Activated CD4-positive, alpha-beta T cell treated with anti-CD3 and anti-CD28 coated beads, Interleukin-2, amount 10 ng/mL, durations not matched to agents 24 days and 14 days (primary cell): ENCODE results near the gene RPRD1A. TPM values are rescaled to one million over a fixed set of nuclear protein-coding genes. Genes with fewer than 3 reads are reported as not detected.

Experiments used
- DNase-seq: peaks from one replicate; pipeline ENCODE4 v3.0.0; 2022
- H3K27ac Mint-ChIP-seq: one replicate; pipeline ENCODE4 v1.8.0; 2022; ENCODE audit warnings: mild to moderate bottlenecking, mixed read lengths
- H3K27me3 Mint-ChIP-seq: one replicate; pipeline ENCODE4 v1.8.0; 2022; ENCODE audit warnings: mixed read lengths
- H3K36me3 Mint-ChIP-seq: one replicate; pipeline ENCODE4 v1.8.0; 2022; ENCODE audit warnings: low read depth, mild to moderate bottlenecking, mixed read lengths
- H3K4me1 Mint-ChIP-seq: one replicate; pipeline ENCODE4 v1.8.0; 2021; ENCODE audit warnings: mixed read lengths
- H3K4me3 Mint-ChIP-seq: one replicate; pipeline ENCODE4 v1.8.0; 2022; ENCODE audit warnings: mild to moderate bottlenecking, moderate library complexity, mixed read lengths
- H3K9me3 Mint-ChIP-seq: one replicate; pipeline ENCODE4 v1.8.0; 2021; ENCODE audit warnings: mixed read lengths
- intact Hi-C: fragments of 100-400 bp; cut with micrococcal nuclease; formaldehyde crosslinking; loops from one replicate; pipeline ENCODE4 v1.15.1; 2023
- total RNA-seq: library from RNA; stranded (reverse); gene quantifications from 2 replicates; pipeline ENCODE4 v1.2.3, GENCODE V29; 2022

The RPRD1A gene
- total RNA-seq, 1 donor from 2014 or later = 27.4 TPM

DNA sequence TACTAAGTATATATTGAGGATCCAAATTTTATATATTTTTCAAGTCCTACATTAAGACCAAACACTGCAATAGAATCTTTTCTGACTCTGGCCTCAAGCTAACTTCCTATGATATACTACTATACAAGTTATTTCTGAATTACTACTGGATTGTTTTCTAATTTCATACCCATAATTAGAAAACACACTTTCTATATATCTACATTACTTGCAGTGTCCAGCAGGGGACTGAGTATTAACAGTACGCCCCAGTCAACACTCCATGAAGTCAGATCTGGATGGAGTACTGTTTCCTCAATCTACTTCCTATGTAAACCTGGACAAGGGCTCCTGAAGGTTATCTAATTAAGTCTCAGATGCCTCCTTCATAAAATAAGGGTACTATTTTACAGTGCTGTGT, 68.4 kb downstream of the RPRD1A start:
- Mint-ChIP-seq H3K4me3 (no peak overlapping the region), H3K36me3 (no peaks in the 10 kb centered on the region), H3K27me3 (no peaks in the 10 kb centered on the region), H3K27ac (no peak overlapping the region), H3K4me1 (no peaks in the 10 kb centered on the region), H3K9me3 (no peaks in the 10 kb centered on the region)
- intact Hi-C loops = no loop called here
- DNase-seq = no peak

DNA sequence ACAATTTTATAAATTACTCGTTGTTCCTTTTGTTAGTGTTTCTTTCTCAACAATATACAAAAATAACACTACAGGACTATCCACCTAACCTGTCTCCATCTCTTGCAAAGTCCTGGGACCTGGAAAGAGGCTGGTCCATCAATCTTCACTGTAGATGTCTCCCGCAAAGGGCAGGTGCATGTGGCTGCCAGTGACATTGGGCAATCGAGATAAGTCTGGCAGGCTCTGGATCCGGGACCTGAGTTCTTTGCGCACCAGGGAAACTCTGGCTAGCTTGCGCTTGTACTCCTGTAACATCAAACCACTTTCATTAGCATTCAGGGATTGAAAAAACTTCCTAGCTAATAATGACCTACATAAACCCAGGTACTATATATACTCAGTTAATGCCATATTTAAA, 74.3 kb downstream of the RPRD1A start:
- intact Hi-C loops = no loop called here
- H3K9me3 Mint-ChIP-seq = no peaks in the 10 kb centered on the region
- no peaks in the 10 kb centered on the region for H3K4me1 Mint-ChIP-seq
- H3K27ac Mint-ChIP-seq = no peak overlapping the region
- no peak for DNase-seq
- no peak overlapping the region for H3K4me3 Mint-ChIP-seq
- no peaks in the 10 kb centered on the region for H3K27me3 Mint-ChIP-seq
- H3K36me3 Mint-ChIP-seq = peaks cover 4% of the 10 kb centered on the region

DNA sequence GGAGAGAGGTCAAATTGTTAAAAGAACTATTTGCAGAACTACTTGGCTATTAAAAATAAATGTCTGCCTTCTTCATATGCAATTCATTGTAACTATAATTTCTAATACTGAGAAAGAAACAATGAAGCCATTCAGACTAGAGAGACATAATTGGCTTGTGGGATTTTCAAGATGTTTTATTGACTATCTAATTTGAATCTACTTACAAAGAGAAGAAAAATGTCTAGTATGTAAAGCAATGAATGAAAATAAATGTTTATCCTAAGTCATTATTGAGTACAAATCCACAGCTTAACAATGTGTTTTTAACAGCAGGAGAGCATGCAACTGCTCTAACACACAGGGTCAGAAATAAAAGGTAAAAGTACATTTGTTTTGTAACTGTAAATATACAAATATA, 75.7 kb downstream of the RPRD1A start:
- no peaks in the 10 kb centered on the region for H3K4me1 Mint-ChIP-seq
- no peak overlapping the region for H3K27ac Mint-ChIP-seq
- H3K9me3 Mint-ChIP-seq = no peaks in the 10 kb centered on the region
- H3K4me3 Mint-ChIP-seq = no peak overlapping the region
- peaks cover 10% of the 10 kb centered on the region for H3K36me3 Mint-ChIP-seq
- DNase-seq = no peak
- H3K27me3 Mint-ChIP-seq = no peaks in the 10 kb centered on the region
- intact Hi-C loops = no loop called here

DNA sequence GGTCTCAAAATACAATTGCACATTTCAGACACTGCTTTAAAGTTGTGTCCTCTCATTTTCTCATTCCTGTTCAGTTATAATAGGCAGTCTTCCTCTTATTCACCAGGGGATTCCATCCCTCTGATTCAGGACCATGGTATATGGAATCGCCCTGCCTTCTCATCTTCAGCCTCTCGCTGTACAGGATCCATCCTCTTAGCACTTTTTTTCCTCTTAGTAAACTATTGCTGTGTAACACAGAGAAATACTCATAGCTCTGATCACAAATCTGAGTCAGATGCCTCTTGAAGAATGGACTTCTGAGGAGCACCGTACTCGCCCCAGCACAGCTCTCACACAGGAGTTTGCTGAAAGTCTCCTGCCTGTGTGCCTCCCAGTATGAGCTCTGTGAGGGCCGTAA, 83.5 kb downstream of the RPRD1A start:
- Mint-ChIP-seq H3K27ac (no peak overlapping the region), H3K36me3 (peaks cover 42% of the 10 kb centered on the region), H3K4me3 (no peak overlapping the region), H3K4me1 (no peaks in the 10 kb centered on the region), H3K27me3 (no peaks in the 10 kb centered on the region), H3K9me3 (no peaks in the 10 kb centered on the region)
- DNase-seq = no peak
- intact Hi-C loops = no loop called here

DNA sequence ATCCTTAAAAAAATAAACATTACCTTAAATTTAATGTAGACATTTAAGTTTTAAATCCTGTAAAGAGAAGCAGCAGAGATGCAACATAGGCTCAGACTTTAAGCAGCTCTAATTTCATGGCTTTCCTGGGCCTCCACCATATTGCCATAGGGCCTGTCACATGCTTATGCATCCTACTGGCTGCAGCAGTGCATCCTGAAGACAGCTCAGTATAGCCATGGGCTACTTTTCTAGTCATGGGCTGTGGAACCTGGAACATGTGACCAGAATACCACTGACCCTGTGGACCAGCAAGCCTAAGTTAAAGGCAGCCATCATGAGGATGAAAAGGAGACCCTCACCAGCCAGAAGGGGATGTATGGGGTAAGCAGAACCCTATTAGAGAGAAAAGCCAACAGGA, 84.2 kb downstream of the RPRD1A start:
- peaks cover 45% of the 10 kb centered on the region for H3K36me3 Mint-ChIP-seq
- H3K27ac Mint-ChIP-seq = no peak overlapping the region
- intact Hi-C loops = no loop called here
- H3K4me3 Mint-ChIP-seq = no peak overlapping the region
- no peak for DNase-seq
- H3K27me3 Mint-ChIP-seq = no peaks in the 10 kb centered on the region
- H3K9me3 Mint-ChIP-seq = no peaks in the 10 kb centered on the region
- no peaks in the 10 kb centered on the region for H3K4me1 Mint-ChIP-seq

DNA sequence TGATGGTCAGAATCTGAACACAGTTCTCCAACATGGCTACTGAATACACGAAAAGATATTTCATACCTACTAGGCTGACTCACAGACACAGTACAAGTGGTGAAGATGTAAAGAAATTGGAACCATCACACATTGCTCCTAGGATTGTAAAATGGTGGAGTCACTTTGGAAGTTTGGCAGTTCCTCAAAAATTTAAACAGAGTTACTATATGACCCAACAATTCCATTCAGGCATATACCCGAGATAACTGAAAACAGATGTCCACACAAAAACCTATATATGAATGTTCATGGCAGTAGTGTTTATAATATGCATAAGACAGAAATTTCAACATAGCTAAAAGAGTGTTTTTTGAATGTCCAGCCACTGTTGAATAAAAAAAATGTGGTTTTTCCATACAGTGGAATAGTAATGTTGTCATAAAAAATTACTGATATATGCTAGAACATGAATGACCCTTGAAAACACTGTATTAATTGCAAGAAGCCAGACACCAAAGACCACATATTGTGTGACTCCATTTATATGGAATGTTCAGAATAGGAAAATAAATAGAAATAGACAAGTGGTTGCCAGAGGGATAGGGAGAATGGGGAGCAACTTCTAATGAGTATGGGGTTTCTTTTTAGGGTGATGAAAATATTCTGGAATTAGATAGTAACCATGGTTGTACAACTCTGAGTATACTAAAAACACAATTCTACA, 84.8 kb downstream of the RPRD1A start:
- Mint-ChIP-seq H3K27ac (no peak overlapping the region), H3K4me1 (no peaks in the 10 kb centered on the region), H3K36me3 (peaks cover 50% of the 10 kb centered on the region), H3K4me3 (no peak overlapping the region), H3K9me3 (no peaks in the 10 kb centered on the region), H3K27me3 (no peaks in the 10 kb centered on the region)
- DNase-seq = no peak
- intact Hi-C loops = no loop called here

DNA sequence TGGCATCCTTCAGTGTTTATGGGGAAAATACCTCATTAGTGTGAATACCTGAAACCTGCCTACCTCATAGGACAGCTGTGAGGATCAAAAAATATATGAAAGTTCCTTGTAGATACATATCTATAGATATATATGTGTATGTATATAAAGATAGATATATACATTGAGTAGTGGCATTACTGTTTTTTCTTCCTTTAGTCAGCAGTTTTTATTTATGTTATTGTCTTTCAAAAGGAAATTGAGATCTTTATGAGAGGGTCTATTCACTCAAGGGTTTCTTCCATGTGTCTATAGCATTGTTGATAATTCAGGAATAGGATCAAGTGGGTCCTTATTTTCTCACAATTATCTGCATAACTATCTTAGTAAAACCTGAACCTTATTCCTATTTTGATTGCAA, 88.2 kb downstream of the RPRD1A start:
- Mint-ChIP-seq H3K9me3 (no peaks in the 10 kb centered on the region), H3K27me3 (no peaks in the 10 kb centered on the region), H3K27ac (no peak overlapping the region), H3K4me1 (peaks cover 12% of the 10 kb centered on the region), H3K36me3 (peaks cover 65% of the 10 kb centered on the region), H3K4me3 (no peak overlapping the region)
- intact Hi-C loops = no loop called here
- no peak for DNase-seq

DNA sequence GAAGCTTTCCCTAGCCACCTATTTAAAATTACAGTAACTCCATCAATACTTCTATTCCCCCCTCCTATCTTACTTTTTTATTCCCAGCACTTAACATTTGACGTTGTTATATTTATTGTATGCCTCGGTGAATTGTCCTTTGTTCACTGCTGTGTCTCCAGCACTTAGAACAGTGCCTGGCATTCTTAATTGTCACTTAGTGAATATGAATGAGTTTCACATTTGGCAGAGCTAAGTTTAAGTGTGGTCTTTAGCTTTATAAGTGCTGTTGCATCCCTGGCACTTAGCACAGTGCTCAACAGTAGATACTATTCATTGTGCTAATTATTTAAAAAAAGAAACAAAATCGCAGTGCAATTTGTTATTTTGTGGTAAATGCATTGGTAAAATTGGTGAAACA, 93.2 kb downstream of the RPRD1A start:
- intact Hi-C loops = loop anchor here (5.0 kb wide), 5 partner anchors 357 to 1107 kb away; partner anchors contain the start of genes GALNT1, MAPRE2 and ZSCAN30
- H3K36me3 Mint-ChIP-seq = peaks cover 47% of the 10 kb centered on the region
- peak; percentile 40 for DNase-seq
- peaks cover 39% of the 10 kb centered on the region for H3K4me1 Mint-ChIP-seq
- H3K27ac Mint-ChIP-seq = peak overlapping the region; percentile 92
- H3K27me3 Mint-ChIP-seq = no peaks in the 10 kb centered on the region
- no peaks in the 10 kb centered on the region for H3K9me3 Mint-ChIP-seq
- H3K4me3 Mint-ChIP-seq = peak overlapping the region; percentile 99

DNA sequence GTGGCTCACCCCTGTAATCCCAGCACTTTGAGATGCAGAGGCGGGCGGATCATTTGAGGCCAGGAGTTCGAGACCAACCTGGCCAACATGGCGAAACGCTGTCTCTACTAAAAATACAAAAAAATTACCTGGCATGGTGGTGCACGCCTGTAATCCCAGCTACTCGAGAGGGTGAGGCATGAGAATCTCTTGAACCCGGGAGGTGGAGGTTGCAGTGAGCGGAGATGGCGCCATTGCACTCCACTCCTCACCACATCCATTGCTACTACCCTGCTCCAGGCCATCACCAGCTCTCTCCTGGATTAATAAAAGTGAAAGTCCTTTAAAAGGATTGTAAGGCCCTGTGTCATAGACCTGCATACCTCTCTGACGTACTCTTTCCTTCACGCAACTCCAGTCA, 93.7 kb downstream of the RPRD1A start:
- Mint-ChIP-seq H3K4me3 (peak overlapping the region; percentile 99), H3K27me3 (no peaks in the 10 kb centered on the region), H3K9me3 (no peaks in the 10 kb centered on the region), H3K27ac (peak overlapping the region; percentile 92), H3K4me1 (peaks cover 39% of the 10 kb centered on the region), H3K36me3 (peaks cover 43% of the 10 kb centered on the region)
- intact Hi-C loops = loop anchor here (2.0 to 5.0 kb wide), 6 partner anchors 356 to 1106 kb away; partner anchors contain the start of genes GALNT1, MAPRE2 and ZSCAN30
- peak; percentile 54 for DNase-seq

DNA sequence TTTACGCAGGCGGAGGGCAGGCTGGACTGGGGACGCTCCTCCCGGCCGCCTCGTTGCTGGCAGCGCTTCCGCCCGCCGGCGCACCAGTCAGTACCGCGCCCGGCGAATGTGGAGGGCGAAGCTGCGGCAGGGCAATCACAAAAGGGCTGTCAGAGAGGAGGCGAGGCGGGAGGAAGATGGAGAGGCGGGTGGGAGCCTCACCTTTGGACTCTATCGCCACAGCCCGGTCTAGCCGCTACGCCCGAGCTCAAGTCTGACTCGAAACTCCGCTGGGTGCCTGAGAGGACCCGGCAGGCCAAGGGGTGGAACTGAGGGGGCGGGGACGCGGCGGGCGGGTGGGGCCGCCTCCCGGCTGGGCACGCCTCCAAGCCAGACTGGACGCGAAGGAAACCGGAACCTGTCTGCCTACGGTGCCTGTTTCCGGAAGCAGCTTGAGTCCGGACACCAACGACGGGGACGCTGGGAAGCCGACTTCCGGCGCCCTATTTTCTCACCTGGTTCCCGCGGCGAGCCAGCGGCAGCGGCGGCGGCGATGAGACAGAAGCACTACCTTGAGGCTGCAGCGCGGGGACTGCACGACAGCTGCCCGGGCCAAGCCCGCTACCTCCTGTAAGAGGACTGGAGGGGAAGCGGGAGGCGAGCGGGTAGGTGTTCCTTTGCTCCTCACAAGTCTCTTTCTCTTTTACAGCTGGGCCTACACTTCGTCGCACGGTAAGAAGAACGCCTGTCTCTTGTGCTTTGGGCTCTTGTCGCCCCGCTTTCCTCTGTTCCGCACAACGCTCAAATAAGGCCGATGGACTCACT, 95.0 kb downstream of the RPRD1A start, which contains the start of gene RMP24:
Gene RMP24 (plus strand): TSS at position 483 of the 804 bp plus-strand sequence.
- Mint-ChIP-seq H3K27me3 (no peaks in the 10 kb centered on the region), H3K27ac (peak within 1 kb of the TSS; percentile 92), H3K4me1 (peaks cover 43% of the 10 kb centered on the region), H3K36me3 (peaks cover 31% of the 10 kb centered on the region), H3K4me3 (peak within 1 kb of the TSS; percentile 99), H3K9me3 (no peaks in the 10 kb centered on the region)
- peak; percentile 97 for DNase-seq
- intact Hi-C loops = loop anchor here (1.0 to 5.0 kb wide), 12 partner anchors 95 to 1105 kb away; partner anchors contain the start of genes ELP2, GALNT1, INO80C and MAPRE2

DNA sequence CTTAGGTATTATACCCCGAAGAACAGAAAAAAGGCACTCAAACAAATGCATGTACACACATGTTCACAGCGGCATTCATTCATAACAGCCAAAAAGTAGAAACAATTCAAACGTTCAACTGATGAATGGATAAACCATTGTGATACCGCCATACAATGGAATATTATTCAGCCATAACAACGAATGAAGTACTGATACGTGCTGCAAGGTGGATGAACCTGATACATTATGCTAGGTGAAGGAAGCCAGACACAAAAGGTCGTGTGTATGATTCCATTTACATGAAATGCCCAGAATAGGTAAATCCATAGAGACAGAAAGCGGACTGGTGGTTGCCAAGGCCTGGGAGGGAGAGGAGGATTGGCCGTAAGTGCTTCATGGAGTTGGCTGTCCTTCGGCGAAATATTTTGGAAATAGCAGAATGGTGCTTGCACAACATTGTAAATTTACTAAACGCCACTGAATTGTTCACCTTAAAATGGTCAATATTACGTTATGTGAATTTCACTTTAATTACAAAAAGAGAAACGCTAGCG, 95.6 kb downstream of the RPRD1A start:
- Mint-ChIP-seq H3K4me1 (peaks cover 43% of the 10 kb centered on the region), H3K9me3 (no peaks in the 10 kb centered on the region), H3K4me3 (peak overlapping the region; percentile 99), H3K27me3 (no peaks in the 10 kb centered on the region), H3K36me3 (peaks cover 27% of the 10 kb centered on the region), H3K27ac (peak overlapping the region; percentile 92)
- no peak for DNase-seq
- intact Hi-C loops = loop anchor here (1.0 to 5.0 kb wide), 13 partner anchors 96 to 1104 kb away; partner anchors contain the start of genes ELP2, GALNT1, INO80C and KIAA1328

DNA sequence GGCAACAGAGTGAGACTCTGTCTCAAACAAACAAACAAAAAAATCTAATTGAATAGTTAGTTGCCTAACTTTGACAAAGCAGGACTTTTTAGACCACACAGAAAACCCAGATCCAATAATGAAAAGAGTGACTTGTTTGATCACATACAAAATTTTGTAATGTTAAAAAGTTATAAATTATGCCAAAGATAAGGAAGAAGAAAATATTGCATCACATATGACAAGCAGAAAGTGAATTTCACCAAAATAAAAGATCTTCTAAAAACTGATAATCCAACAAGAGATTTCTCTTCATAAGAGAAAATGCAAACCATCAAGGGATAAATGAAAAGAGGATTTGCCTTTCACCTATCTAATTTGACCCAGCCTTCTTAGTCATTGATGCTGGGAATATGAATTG, 97.7 kb downstream of the RPRD1A start:
- H3K9me3 Mint-ChIP-seq = no peaks in the 10 kb centered on the region
- intact Hi-C loops = loop anchor here (2.0 to 5.0 kb wide), 6 partner anchors 352 to 1102 kb away; partner anchors contain the start of genes GALNT1, KIAA1328, MAPRE2 and TPGS2
- peaks cover 35% of the 10 kb centered on the region for H3K4me1 Mint-ChIP-seq
- peaks cover 15% of the 10 kb centered on the region for H3K36me3 Mint-ChIP-seq
- peak overlapping the region; percentile 56 for H3K27ac Mint-ChIP-seq
- no peak for DNase-seq
- peak overlapping the region; percentile 82 for H3K4me3 Mint-ChIP-seq
- no peaks in the 10 kb centered on the region for H3K27me3 Mint-ChIP-seq

DNA sequence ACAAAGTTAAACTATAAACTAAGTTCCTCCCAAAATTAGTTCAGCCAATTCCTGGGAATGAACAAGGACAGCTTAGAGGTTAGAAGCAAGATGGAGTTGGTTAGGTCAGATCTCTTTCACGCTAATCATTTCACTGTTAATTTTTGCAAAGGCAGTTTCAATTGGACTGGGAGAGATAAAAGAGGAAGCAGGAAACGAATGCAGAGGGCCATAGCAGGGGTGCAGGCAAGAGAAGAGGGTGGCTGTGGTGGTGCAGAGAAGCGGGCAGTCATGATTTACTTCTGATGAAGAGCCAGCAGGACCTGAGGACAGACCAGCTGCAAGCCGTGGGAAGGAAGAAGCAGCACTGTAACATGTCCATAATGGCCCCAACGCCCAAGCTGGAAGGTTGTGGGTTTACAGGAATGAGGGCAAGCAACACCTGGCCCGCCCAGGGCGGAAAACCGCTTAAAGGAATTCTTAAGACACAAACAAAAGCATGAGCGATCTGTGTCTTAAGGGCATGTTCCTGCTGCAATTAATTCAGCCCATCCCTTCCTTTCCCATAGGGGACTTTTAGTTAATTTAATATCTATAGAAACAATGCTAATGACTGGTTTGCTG, 99.0 kb downstream of the RPRD1A start:
- H3K36me3 Mint-ChIP-seq = peaks cover 7% of the 10 kb centered on the region
- intact Hi-C loops = no loop called here

More for the DNA sequence above, 99.0 kb downstream of the RPRD1A start:
- no peak for DNase-seq
- Mint-ChIP-seq H3K27me3 (no peaks in the 10 kb centered on the region), H3K4me1 (peaks cover 26% of the 10 kb centered on the region), H3K4me3 (no peak overlapping the region), H3K9me3 (no peaks in the 10 kb centered on the region), H3K27ac (no peak overlapping the region)
